ENCODE data around the gene CASP5. TPM values are rescaled to one million over a fixed set of nuclear protein-coding genes. Genes with fewer than 3 reads are reported as not detected.

CASP5 gene
- total and polyA plus RNA-seq, 4 donors, result 0.10 to 0.75 (median 0.34) TPM

GRCh38 chr11:104995001-104995408 is 28.0 kb downstream of the CASP5 start:
- Histone ChIP-seq H3K4me3 (ENCODE audit: low read depth in 1 of 3, low read length in 3 of 3) (no peak overlapping the region), H3K27me3 (ENCODE audit: control insufficient read depth in 4 of 4, insufficient read depth in 4 of 4, low read length in 3 of 4) (peaks cover 0 to 4% (median 0%) of the 10 kb centered on the region in 4 donors), H3K36me3 (ENCODE audit: control insufficient read depth in 4 of 4, insufficient read depth in 3 of 4, low read depth in 1 of 4, low read length in 3 of 4) (no peaks in the 10 kb centered on the region), H3K9ac (ENCODE audit: low read depth in 1 of 2, low read length in 2 of 2) (no peak overlapping the region), H3K27ac (ENCODE audit: low read depth in 1 of 2, low read length in 2 of 2) (no peak overlapping the region), H3K9me3 (ENCODE audit: control insufficient read depth in 4 of 4, low read length in 3 of 4) (no peaks in the 10 kb centered on the region), H3K4me1 (ENCODE audit: control insufficient read depth in 4 of 4, insufficient read depth in 4 of 4, low read length in 3 of 4) (peaks cover 0 to 1% (median 0%) of the 10 kb centered on the region in 4 donors)
- WGBS, result 52% methylated on average over 2 of the region's 2 CpGs
- no peak for DNase-seq (ENCODE audit: low spot score)
- TF ChIP-seq REST (IDR thresholded peaks at IDR 0.05) (no peak), RAD21 (IDR thresholded peaks at IDR 0.05) (no peak), ZBTB33 (IDR thresholded peaks at IDR 0.05) (no peak), SP1 (IDR thresholded peaks at IDR 0.05) (no peak), GABPA (IDR thresholded peaks at IDR 0.05 in 1 of 2, conservative IDR thresholded peaks at IDR 0.05 in 1 of 2) (no peak), YY1 (IDR thresholded peaks at IDR 0.05) (no peak)

- TF ChIP-seq NR2F2 (IDR thresholded peaks at IDR 0.05) (no peak), YY1 (IDR thresholded peaks at IDR 0.05) (no peak), EGR1 (IDR thresholded peaks at IDR 0.05; ENCODE audit: low read depth in 2 of 2) (no peak), RXRA (IDR thresholded peaks at IDR 0.05) (no peak), FOXA2 (IDR thresholded peaks at IDR 0.05) (no peak), HNF4G (IDR thresholded peaks at IDR 0.05) (no peak), RAD21 (IDR thresholded peaks at IDR 0.05) (no peak)
- 82% methylated on average over 1 of the region's 1 CpG for WGBS
These were observed 30.2 kb downstream of the CASP5 start for GRCh38 chr11:104992781-104993180.

GRCh38 chr11:104991994-104992393 is 31.0 kb downstream of the CASP5 start:
- Histone ChIP-seq H3K4me1 (ENCODE audit: control insufficient read depth in 4 of 4, insufficient read depth in 4 of 4, low read length in 3 of 4) (no peaks in the 10 kb centered on the region), H3K9ac (ENCODE audit: low read depth in 1 of 2, low read length in 2 of 2) (no peak overlapping the region), H3K4me3 (ENCODE audit: low read depth in 1 of 3, low read length in 3 of 3) (no peak overlapping the region), H3K9me3 (ENCODE audit: control insufficient read depth in 4 of 4, low read length in 3 of 4) (no peaks in the 10 kb centered on the region), H3K27me3 (ENCODE audit: control insufficient read depth in 4 of 4, insufficient read depth in 4 of 4, low read length in 3 of 4) (peaks cover 0 to 4% (median 0%) of the 10 kb centered on the region in 4 donors), H3K27ac (ENCODE audit: low read depth in 1 of 2, low read length in 2 of 2) (no peak overlapping the region), H3K36me3 (ENCODE audit: control insufficient read depth in 4 of 4, insufficient read depth in 3 of 4, low read depth in 1 of 4, low read length in 3 of 4) (no peaks in the 10 kb centered on the region)
- WGBS, result 61% methylated on average over 4 of the region's 4 CpGs
- DNase-seq (ENCODE audit: low spot score), result no peak
- TF ChIP-seq EGR1 (IDR thresholded peaks at IDR 0.05; ENCODE audit: low read depth in 2 of 2) (no peak), SP1 (IDR thresholded peaks at IDR 0.05) (no peak), GABPA (IDR thresholded peaks at IDR 0.05 in 1 of 2, conservative IDR thresholded peaks at IDR 0.05 in 1 of 2) (no peak), JUND (IDR thresholded peaks at IDR 0.05) (no peak), RAD21 (IDR thresholded peaks at IDR 0.05) (no peak), NR2F2 (IDR thresholded peaks at IDR 0.05) (no peak), HNF4G (IDR thresholded peaks at IDR 0.05) (no peak), REST (IDR thresholded peaks at IDR 0.05) (no peak), MAX (IDR thresholded peaks at IDR 0.05) (no peak), RXRA (IDR thresholded peaks at IDR 0.05) (no peak), ATF3 (IDR thresholded peaks at IDR 0.05) (no peak), YY1 (IDR thresholded peaks at IDR 0.05) (no peak), FOXA1 (IDR thresholded peaks at IDR 0.05) (no peak), CTCF (IDR thresholded peaks at IDR 0.05; ENCODE audit: low read depth, low read length, missing input control) (no peak)

More at GRCh38 chr11:104992781-104993180, 30.2 kb downstream of the CASP5 start:
- Histone ChIP-seq H3K27me3 (ENCODE audit: control insufficient read depth in 4 of 4, insufficient read depth in 4 of 4, low read length in 3 of 4) (peaks cover 0 to 4% (median 0%) of the 10 kb centered on the region in 4 donors), H3K4me1 (ENCODE audit: control insufficient read depth in 4 of 4, insufficient read depth in 4 of 4, low read length in 3 of 4) (peaks cover 0 to 1% (median 0%) of the 10 kb centered on the region in 4 donors), H3K9me3 (ENCODE audit: control insufficient read depth in 4 of 4, low read length in 3 of 4) (no peaks in the 10 kb centered on the region), H3K4me3 (ENCODE audit: low read depth in 1 of 3, low read length in 3 of 3) (no peak overlapping the region), H3K9ac (ENCODE audit: low read depth in 1 of 2, low read length in 2 of 2) (no peak overlapping the region), H3K27ac (ENCODE audit: low read depth in 1 of 2, low read length in 2 of 2) (no peak overlapping the region), H3K36me3 (ENCODE audit: control insufficient read depth in 4 of 4, insufficient read depth in 3 of 4, low read depth in 1 of 4, low read length in 3 of 4) (no peaks in the 10 kb centered on the region)
- DNase-seq (ENCODE audit: low spot score), result no peak
